Ovary (tissue), 9 donors: ENCODE measurements around the gene TMPRSS4. TPM values are rescaled to one million over a fixed set of nuclear protein-coding genes. Genes with fewer than 3 reads are reported as not detected.
"Not testable (repeated sequence)": the region's sequence is repeated elsewhere in the genome, so short reads cannot be mapped to it uniquely, and the experiment has no call there.

ENCODE experiments used
- DNase-seq, 5 donors: peaks; one replicate each; pipeline ENCODE4 v3.0.0-alpha.2; 2019 to 2020
- H3K27ac ChIP-seq, 2 donors: fragments of 200-600 bp; one replicate each; pipeline versions ENCODE4 v1.5.1 to v1.8.0; 2019 to 2022
- H3K27me3 ChIP-seq: fragments of 200-600 bp; one replicate; pipeline ENCODE4 v1.8.0; 2022
- H3K36me3 ChIP-seq: fragments of 200-600 bp; sonication (generic); one replicate; pipeline ENCODE4 v1.5.1; 2019
- H3K4me1 ChIP-seq: one replicate; pipeline ENCODE4 v1.8.1; 2013; ENCODE audit warnings: mild to moderate bottlenecking, moderate library complexity; ENCODE audit not compliant: insufficient read depth
- H3K4me3 ChIP-seq: fragments of 200-600 bp; sonication (generic); one replicate; pipeline ENCODE4 v1.5.1; 2017
- H3K9me3 ChIP-seq, 2 donors: fragments of 200-600 bp in 1 of 2; sonication (generic) in 1 of 2; one replicate each; pipeline versions ENCODE4 v1.5.1 to v1.8.1; 2013 to 2019; ENCODE audit warnings: mild to moderate bottlenecking in 1 of 2, moderate library complexity in 1 of 2
- CTCF ChIP-seq, 3 donors: fragments of 450-650 bp in 2 of 3; fragments of 200-600 bp in 1 of 3; IDR thresholded peaks; one replicate each; pipeline versions ENCODE4 v1.5.1 to v1.8.0; 2016 to 2022; ENCODE audit warnings: antibody characterized with exemption in 3 of 3, mild to moderate bottlenecking in 1 of 3
- EP300 ChIP-seq: sonication (generic); formaldehyde crosslinking; IDR thresholded peaks from one replicate; pipeline ENCODE4 v1.6.1; 2017; ENCODE audit warnings: antibody characterized with exemption
- POLR2A ChIP-seq: fragments of 450-650 bp; IDR thresholded peaks from one replicate; pipeline ENCODE4 v1.6.1; 2017; ENCODE audit warnings: antibody characterized with exemption, mild to moderate bottlenecking, moderate library complexity
- WGBS, 3 donors: extraction: QIAGEN DNeasy Blood & Tissue Kit in 1 of 3; methylation state at CpG; one replicate each; pipeline versions ENCODE4 v1.1.5 to v1.1.7; 2013 to 2017; 5-methylcytosine and 5-hydroxymethylcytosine counted together
- intact Hi-C, 4 donors: fragments of 100-400 bp; cut with DNase I; formaldehyde crosslinking; loops; one replicate each; pipeline versions ENCODE4 v1.11.0 to v1.15.1; 2022 to 2023
- polyA plus RNA-seq, 2 donors: library from polyadenylated mRNA; stranded (reverse); fragments of 200-250 nt in 1 of 2; fragments of 350-450 nt in 1 of 2; fragmentation: Illumina TruSeq in 1 of 2; extraction: RNeasy Lipid Tissue Mini Kit (QIAGEN cat#74804) in 1 of 2; gene quantifications; one replicate each; pipeline ENCODE4 v1.2.3, GENCODE V29; 2013 to 2014
- total RNA-seq, 7 donors: library from RNA; depleted of rRNA in 2 of 7; stranded (reverse); fragments of >200 nt in 2 of 7; fragmentation: NEBNext Ultra II Directional in 3 of 7; extraction: Animal tissue kit (Norgen Biotek cat#: 25700) in 3 of 7; gene quantifications; one replicate each; pipeline versions ENCODE4 v1.1.0 to v1.2.4, GENCODE V29; 2016 to 2023
- donor health status: DM: no; HTN: no; CAD: no; lungs with moderate emphysema.
- donor health status: DM: no; HTN: no; CAD: no.
- donor health status: Bipolar disorder and iron deficiency.
- donor health status: DM: yes; HTN: yes; CAD: no.
- donor health status: DM: no; HTN: no; CAD: no.
- donor health status: DM: yes; HTN: yes; CAD: no.

The TMPRSS4 gene
- total and polyA plus RNA-seq, 9 donors = 0.20 to 2.3 (median 0.85) TPM; not detected in 5

DNA sequence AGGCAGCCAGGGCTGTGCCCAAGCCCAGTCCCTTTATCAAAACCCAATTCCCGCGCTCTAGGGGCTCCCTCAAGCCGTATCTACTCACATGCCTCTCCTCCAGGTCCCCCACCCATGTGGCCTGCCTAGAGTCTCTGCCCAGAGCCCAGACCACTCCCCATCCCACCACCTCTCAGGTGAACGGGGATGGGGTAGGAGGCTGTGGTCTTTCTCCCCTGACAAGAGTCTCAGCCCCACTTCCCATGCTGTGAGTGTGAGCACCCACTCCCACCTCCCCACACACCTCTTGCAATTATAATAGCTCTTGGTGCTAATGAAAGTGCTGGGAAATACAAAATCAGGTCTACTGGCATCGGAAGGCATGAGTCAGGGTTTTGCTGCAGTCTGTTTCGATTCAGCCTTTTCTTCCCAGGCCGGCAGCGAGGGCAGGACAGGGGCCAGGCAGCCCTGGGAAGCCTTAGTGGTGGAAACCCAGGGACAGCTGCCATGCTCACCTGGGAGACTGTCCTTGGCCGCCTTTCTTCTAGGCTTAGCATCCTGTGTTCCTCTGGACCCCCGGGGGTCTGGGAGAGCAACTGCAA lies 16.7 kb upstream of the TMPRSS4 start:
- no peak overlapping the region for H3K27ac ChIP-seq
- H3K4me1 ChIP-seq = no peaks in the 10 kb centered on the region
- H3K4me3 ChIP-seq = no peak overlapping the region
- H3K27me3 ChIP-seq = no peaks in the 10 kb centered on the region
- WGBS, 3 donors = 77 to 85% (median 82%) methylated on average over 10 of the region's 10 CpGs
- TF ChIP-seq CTCF (IDR thresholded peaks at IDR 0.05) (no peak), POLR2A (no peak), EP300 (no peak)
- no peak for DNase-seq
- no peaks in the 10 kb centered on the region for H3K9me3 ChIP-seq
- H3K36me3 ChIP-seq = no peaks in the 10 kb centered on the region
- intact Hi-C loops = no loop called here

DNA sequence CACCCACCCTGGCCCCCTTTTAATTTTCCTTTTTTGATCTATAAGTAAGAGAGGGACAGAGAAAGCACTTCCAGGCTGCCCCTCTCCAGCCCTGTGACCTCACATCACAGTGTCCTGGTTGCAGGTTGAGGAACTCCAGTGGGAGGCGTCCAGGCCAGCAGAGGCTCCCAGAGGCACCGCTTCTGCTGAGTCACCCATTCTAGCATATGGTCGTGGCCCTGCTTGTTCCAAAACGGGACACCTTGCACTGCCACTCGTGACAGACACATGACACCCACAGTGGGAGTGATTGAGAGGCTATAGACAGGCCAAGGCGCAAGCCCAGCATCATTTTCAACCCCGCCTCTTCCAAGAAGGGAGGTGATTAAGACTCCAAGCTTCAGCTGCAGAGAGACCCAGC lies 16.0 kb upstream of the TMPRSS4 start:
- no peaks in the 10 kb centered on the region for H3K9me3 ChIP-seq
- TF ChIP-seq EP300 (no peak), POLR2A (no peak), CTCF (IDR thresholded peaks at IDR 0.05) (no peak)
- H3K36me3 ChIP-seq = no peaks in the 10 kb centered on the region
- intact Hi-C loops = no loop called here
- no peak overlapping the region for H3K4me3 ChIP-seq
- no peaks in the 10 kb centered on the region for H3K27me3 ChIP-seq
- no peak overlapping the region for H3K27ac ChIP-seq
- H3K4me1 ChIP-seq = no peaks in the 10 kb centered on the region
- DNase-seq = no peak
- WGBS, 3 donors = 70 to 76% (median 71%) methylated on average over 7 of the region's 7 CpGs

GRCh38 chr11:118061586-118062125 lies 15.2 kb upstream of the TMPRSS4 start:
- no peaks in the 10 kb centered on the region for H3K4me1 ChIP-seq
- no peak for DNase-seq
- H3K27ac ChIP-seq = no peak overlapping the region
- no peaks in the 10 kb centered on the region for H3K27me3 ChIP-seq
- TF ChIP-seq POLR2A = no peak
- TF ChIP-seq CTCF (IDR thresholded peaks at IDR 0.05) = no peak
- no peak for TF ChIP-seq EP300
- H3K4me3 ChIP-seq = no peak overlapping the region
- 96 to 97% (median 96%) methylated on average over 6 of the region's 6 CpGs for WGBS, 3 donors
- no peaks in the 10 kb centered on the region for H3K36me3 ChIP-seq
- no peaks in the 10 kb centered on the region for H3K9me3 ChIP-seq
- intact Hi-C loops = no loop called here

GRCh38 chr11:118062181-118062580 lies 14.7 kb upstream of the TMPRSS4 start:
- DNase-seq, intact Hi-C loops, H3K9me3 ChIP-seq, H3K27me3 ChIP-seq, H3K27ac ChIP-seq, H3K36me3 ChIP-seq, H3K4me1 ChIP-seq, H3K4me3 ChIP-seq: not testable (repeated sequence)
- 88 to 94% (median 93%) methylated on average over 5 of the region's 5 CpGs for WGBS, 3 donors

DNA sequence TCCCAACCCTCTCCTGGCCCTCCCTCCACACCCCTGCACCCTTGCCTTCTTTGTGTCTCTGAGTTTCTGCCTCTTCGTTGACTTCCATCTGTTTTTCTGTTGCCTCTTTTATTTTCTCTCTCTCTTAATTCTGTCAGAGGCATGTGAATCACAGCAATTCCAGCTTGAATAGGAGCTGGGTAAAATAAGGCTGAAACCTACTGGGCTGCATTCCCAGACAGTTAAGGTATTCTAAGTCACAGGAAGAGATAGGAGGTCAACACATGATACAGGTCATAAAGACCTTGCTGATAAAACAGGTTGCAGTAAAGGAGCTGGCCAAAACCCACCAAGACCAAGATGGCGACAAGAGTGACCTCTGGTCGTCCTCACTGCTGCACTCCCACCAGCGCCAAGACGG lies 14.2 kb upstream of the TMPRSS4 start:
- DNase-seq, H3K36me3 ChIP-seq, intact Hi-C loops, H3K27me3 ChIP-seq, H3K27ac ChIP-seq, H3K4me1 ChIP-seq, H3K9me3 ChIP-seq, H3K4me3 ChIP-seq: not testable (repeated sequence)
- 83 to 85% (median 84%) methylated on average over 5 of the region's 5 CpGs for WGBS, 3 donors
